Stimulated activated CD4-positive, alpha-beta T cell treated with anti-CD3 and anti-CD28 coated beads, Interleukin-2, amount 100 ng/mL, for 4 hours (primary cell): ENCODE data around the gene AGRP.
"Not testable (repeated sequence)": the region's sequence is repeated elsewhere in the genome, so short reads cannot be mapped to it uniquely, and the experiment has no call there.

Experiments used
- DNase-seq: peaks from one replicate; pipeline ENCODE4 v3.0.0-alpha.2; 2020; ENCODE audit warnings: low read depth

The AGRP gene

GRCh38 chr16:67504031-67505021 is 21.0 kb upstream of the AGRP start:
- DNase-seq, result no peak

GRCh38 chr16:67499106-67499505 is 15.8 kb upstream of the AGRP start:
- no peak for DNase-seq

- DNase-seq, result no peak
Measured at GRCh38 chr16:67490335-67491096, 7.2 kb upstream of the AGRP start.

- DNase-seq, result no peak
Measured at GRCh38 chr16:67489401-67490083, 6.2 kb upstream of the AGRP start.

GRCh38 chr16:67487561-67487960 is 4.2 kb upstream of the AGRP start:
- DNase-seq, result not testable (repeated sequence)

- DNase-seq, result no peak
Measured at GRCh38 chr16:67486805-67487204, 3.5 kb upstream of the AGRP start.

- no peak for DNase-seq
Measured at GRCh38 chr16:67483731-67484525, 581 bp upstream of the AGRP start.

- no peak for DNase-seq
Measured at GRCh38 chr16:67482233-67482924, 968 bp downstream of the AGRP start.

GRCh38 chr16:67481561-67482232 is 1.6 kb downstream of the AGRP start:
- DNase-seq, result no peak

GRCh38 chr16:67480833-67481560 is 2.4 kb downstream of the AGRP start, which contains the start of gene ATP6V0D1:
TSS of gene ATP6V0D1 (minus strand) at chr16:67481157. CDS start at chr16:67481086, 71 bp downstream.
- DNase-seq, result peak; percentile 96

GRCh38 chr16:67477960-67478554 is 5.3 kb downstream of the AGRP start:
- no peak for DNase-seq

GRCh38 chr16:67474551-67475455 is 8.5 kb downstream of the AGRP start:
- no peak for DNase-seq

GRCh38 chr16:67471758-67472384 is 11.5 kb downstream of the AGRP start:
- no peak for DNase-seq

- DNase-seq, result no peak
Measured at GRCh38 chr16:67470359-67470758, 13.0 kb downstream of the AGRP start.

GRCh38 chr16:67468731-67469130 is 14.6 kb downstream of the AGRP start:
- no peak for DNase-seq

- no peak for DNase-seq
Measured at GRCh38 chr16:67466581-67466980, 16.8 kb downstream of the AGRP start.

GRCh38 chr16:67464565-67464964 is 18.8 kb downstream of the AGRP start:
- DNase-seq, result no peak

- no peak for DNase-seq
Measured at GRCh38 chr16:67463691-67464090, 19.7 kb downstream of the AGRP start.
